ENCODE results near the gene SLC4A8.

DNA sequence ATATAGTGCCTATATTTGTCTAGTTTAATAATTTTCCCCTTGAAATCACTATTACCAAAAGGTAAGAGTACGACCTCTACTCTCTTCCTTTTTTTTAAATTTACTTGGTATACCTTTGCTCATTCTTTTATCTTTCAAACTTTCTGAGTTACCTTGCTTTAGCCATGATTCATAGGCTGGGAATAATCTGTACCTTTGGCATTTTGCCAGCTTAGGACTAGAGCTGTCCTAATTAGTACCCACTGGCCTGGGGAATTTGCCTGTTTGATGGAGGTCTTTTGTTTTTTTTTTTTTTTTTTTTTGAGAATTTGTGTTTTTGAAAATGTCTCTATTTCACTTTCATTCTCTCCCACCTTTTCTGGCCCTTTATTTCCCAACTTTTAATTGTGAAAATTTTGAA is 8.7 kb upstream of the SLC4A8 start:
- TF ChIP-seq, protein P1, sequence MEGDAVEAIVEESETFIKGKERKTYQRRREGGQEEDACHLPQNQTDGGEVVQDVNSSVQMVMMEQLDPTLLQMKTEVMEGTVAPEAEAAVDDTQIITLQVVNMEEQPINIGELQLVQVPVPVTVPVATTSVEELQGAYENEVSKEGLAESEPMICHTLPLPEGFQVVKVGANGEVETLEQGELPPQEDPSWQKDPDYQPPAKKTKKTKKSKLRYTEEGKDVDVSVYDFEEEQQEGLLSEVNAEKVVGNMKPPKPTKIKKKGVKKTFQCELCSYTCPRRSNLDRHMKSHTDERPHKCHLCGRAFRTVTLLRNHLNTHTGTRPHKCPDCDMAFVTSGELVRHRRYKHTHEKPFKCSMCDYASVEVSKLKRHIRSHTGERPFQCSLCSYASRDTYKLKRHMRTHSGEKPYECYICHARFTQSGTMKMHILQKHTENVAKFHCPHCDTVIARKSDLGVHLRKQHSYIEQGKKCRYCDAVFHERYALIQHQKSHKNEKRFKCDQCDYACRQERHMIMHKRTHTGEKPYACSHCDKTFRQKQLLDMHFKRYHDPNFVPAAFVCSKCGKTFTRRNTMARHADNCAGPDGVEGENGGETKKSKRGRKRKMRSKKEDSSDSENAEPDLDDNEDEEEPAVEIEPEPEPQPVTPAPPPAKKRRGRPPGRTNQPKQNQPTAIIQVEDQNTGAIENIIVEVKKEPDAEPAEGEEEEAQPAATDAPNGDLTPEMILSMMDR (optimal IDR thresholded peaks at IDR 0.05 in 1 of 3, IDR thresholded peaks at IDR 0.05 in 1 of 3, conservative IDR thresholded peaks at IDR 0.05 in 1 of 3; ENCODE audit: extremely low read depth in 1 of 3, insufficient read depth in 2 of 3, low read length in 3 of 3) = no peak
- TF ChIP-seq EZH2 (IDR thresholded peaks at IDR 0.05; ENCODE audit: low read length) = no peak
